NOMO-1 treated with DMSO at 0.1 percent for 48 hours (cell line): ENCODE measurements around the gene DHRS13.

Experiments used
- DNase-seq: peaks from one replicate; lab custom pipeline; 2025; ENCODE audit not compliant: unreplicated experiment; lab: John Stamatoyannopoulos, UW

DHRS13 gene

GRCh38 chr17:28863953-28864352, 38.9 kb downstream of the DHRS13 start:
- DNase-seq, result no peak

- no peak for DNase-seq
Observed at GRCh38 chr17:28862561-28862960, 40.3 kb downstream of the DHRS13 start.

GRCh38 chr17:28861393-28862203, 41.3 kb downstream of the DHRS13 start:
- no peak for DNase-seq

- no peak for DNase-seq
Observed at GRCh38 chr17:28860363-28860808, 42.5 kb downstream of the DHRS13 start.

GRCh38 chr17:28858801-28859355, 44.0 kb downstream of the DHRS13 start:
- DNase-seq, result no peak

GRCh38 chr17:28857905-28858800, 44.7 kb downstream of the DHRS13 start:
- no peak for DNase-seq

GRCh38 chr17:28856028-28856574, 46.8 kb downstream of the DHRS13 start:
- DNase-seq, result no peak

GRCh38 chr17:28855336-28855679, 47.6 kb downstream of the DHRS13 start:
- DNase-seq, result no peak

GRCh38 chr17:28854457-28855335, 48.2 kb downstream of the DHRS13 start, which contains the start of gene ERAL1:
TSS of gene ERAL1 (plus strand) at chr17:28855016. CDS start at chr17:28855035, 19 bp downstream.
- DNase-seq, result peak; percentile 83

- DNase-seq, result no peak
Observed at GRCh38 chr17:28853295-28853694, 49.6 kb downstream of the DHRS13 start.

- DNase-seq, result no peak
Observed at GRCh38 chr17:28849281-28849680, 53.6 kb downstream of the DHRS13 start.

- DNase-seq, result peak; percentile 15
Observed at GRCh38 chr17:28848667-28849066, 54.2 kb downstream of the DHRS13 start.
